CD4-positive, alpha-beta T cell treated with Interleukin-4 for 1 hour (primary cell): Measurements from ENCODE around the gene ITGB2.

ENCODE experiments used
- DNase-seq, 2 donors: peaks; one replicate each; pipeline ENCODE4 v3.0.0-alpha.2; 2020 to 2022

ITGB2 gene

GRCh38 chr21:44920694-44921604, at the start of gene ITGB2:
Gene ITGB2 (minus strand): TSS chr21:44920899. CDS start chr21:44910782, 10,117 bp downstream.
- DNase-seq, result peak; percentile 68 to 71

GRCh38 chr21:44969931-44970755, 49.4 kb upstream of the ITGB2 start:
- peak in 1 of 2 donors; percentile 70 for DNase-seq

GRCh38 chr21:44969066-44969670, 48.5 kb upstream of the ITGB2 start:
- no peak for DNase-seq

GRCh38 chr21:44967082-44968047, 46.7 kb upstream of the ITGB2 start:
- DNase-seq, result no peak

GRCh38 chr21:44966135-44967081, 45.7 kb upstream of the ITGB2 start:
- no peak for DNase-seq

GRCh38 chr21:44965251-44966022, 44.7 kb upstream of the ITGB2 start:
- DNase-seq, result peak; percentile 24 to 38

- DNase-seq, result no peak
These were observed 43.7 kb upstream of the ITGB2 start for GRCh38 chr21:44964381-44964780.

- DNase-seq, result no peak
These were observed 41.8 kb upstream of the ITGB2 start for GRCh38 chr21:44962403-44962966.

GRCh38 chr21:44960141-44961092, 39.7 kb upstream of the ITGB2 start:
- no peak for DNase-seq

GRCh38 chr21:44959376-44960091, 38.8 kb upstream of the ITGB2 start:
- DNase-seq, result no peak

- no peak for DNase-seq
These were observed 37.9 kb upstream of the ITGB2 start for GRCh38 chr21:44958471-44959191.

- DNase-seq, result no peak
These were observed 37.3 kb upstream of the ITGB2 start for GRCh38 chr21:44957901-44958451.

- DNase-seq, result no peak
These were observed 36.5 kb upstream of the ITGB2 start for GRCh38 chr21:44957047-44957831.

- no peak for DNase-seq
These were observed 35.8 kb upstream of the ITGB2 start for GRCh38 chr21:44956356-44957046.

GRCh38 chr21:44955798-44956175, 35.1 kb upstream of the ITGB2 start:
- DNase-seq, result no peak
